Measurements from ENCODE around the gene DTX3. TPM values are rescaled to one million over a fixed set of nuclear protein-coding genes. Genes with fewer than 3 reads are reported as not detected.
"Not testable (repeated sequence)": the region's sequence is repeated elsewhere in the genome, so short reads cannot be mapped to it uniquely, and the experiment has no call there.

The DTX3 gene, protein sequence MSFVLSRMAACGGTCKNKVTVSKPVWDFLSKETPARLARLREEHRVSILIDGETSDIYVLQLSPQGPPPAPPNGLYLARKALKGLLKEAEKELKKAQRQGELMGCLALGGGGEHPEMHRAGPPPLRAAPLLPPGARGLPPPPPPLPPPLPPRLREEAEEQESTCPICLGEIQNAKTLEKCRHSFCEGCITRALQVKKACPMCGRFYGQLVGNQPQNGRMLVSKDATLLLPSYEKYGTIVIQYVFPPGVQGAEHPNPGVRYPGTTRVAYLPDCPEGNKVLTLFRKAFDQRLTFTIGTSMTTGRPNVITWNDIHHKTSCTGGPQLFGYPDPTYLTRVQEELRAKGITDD
- 10 to 100 TPM; 14.5 to 33.5 TPM for total RNA-seq

DNA sequence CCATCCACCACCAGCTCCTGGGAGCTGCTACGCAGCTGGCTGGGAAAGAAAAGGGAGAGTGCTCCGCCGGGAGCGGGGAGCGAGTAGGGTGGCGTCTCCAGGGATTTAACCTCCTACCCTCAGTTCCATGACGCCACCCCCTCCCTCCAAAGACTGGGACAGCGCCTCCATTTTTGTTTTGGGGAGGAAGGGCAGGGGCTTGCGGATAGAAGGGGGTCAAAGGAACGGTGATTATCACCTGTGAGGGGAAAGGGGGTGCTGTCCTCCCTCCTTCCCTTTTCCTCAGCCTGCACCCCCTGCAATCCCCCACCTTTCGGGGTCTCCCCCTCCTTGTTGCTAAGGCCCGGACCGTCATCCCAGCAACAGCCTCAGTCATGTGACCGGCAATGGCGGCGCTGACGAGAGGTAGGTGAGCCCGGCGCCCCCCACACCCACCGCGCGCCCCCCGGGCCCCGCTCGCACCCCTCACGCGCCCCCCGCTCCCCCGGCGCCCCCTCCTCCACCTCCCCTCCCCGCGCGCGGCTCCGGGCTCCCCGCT is at the start of gene DTX3:
DTX3 (plus strand) TSS at position 371 of the 538 bp plus-strand sequence. CDS start 1,694 bp downstream, outside the sequence.
- DNase-seq (ENCODE audit: low spot score in 2 of 2) = peak in 1 of 2 donors; percentile 51
- peak; percentile 69 to 70 for ATAC-seq
- peak within 1 kb of the TSS; percentile 82 to 94 for H3K27ac Mint-ChIP-seq

DNA sequence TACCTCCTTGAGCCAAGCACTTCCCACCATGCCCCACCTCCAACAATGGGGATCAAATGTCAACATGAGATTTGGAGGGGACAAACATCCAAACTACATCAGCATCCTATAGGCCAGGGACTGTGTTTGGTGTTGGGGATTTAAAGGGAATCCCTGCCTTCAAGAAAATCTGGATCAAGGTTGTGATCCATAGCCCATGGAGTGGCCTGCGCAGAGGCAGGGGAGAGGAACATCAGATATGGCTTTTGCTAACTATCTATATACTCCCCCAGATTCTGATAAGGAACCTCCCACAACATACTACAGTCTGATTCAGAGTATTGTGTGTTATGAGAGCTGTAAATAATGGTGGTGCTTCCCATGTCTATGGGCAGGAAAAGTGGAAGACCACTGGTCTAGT is 49.7 kb upstream of the DTX3 start:
- DNase-seq (ENCODE audit: low spot score in 2 of 2) (no peak), ATAC-seq (no peak)
- Mint-ChIP-seq H3K36me3 (no peaks in the 10 kb centered on the region), H3K27ac (no peak overlapping the region), H3K9me3 (no peaks in the 10 kb centered on the region)

More for the DNA sequence above, at the start of gene DTX3:
- Mint-ChIP-seq H3K9me3 (no peaks in the 10 kb centered on the region), H3K36me3 (peaks cover 0 to 13% of the 10 kb centered on the region in 2 donors)

DNA sequence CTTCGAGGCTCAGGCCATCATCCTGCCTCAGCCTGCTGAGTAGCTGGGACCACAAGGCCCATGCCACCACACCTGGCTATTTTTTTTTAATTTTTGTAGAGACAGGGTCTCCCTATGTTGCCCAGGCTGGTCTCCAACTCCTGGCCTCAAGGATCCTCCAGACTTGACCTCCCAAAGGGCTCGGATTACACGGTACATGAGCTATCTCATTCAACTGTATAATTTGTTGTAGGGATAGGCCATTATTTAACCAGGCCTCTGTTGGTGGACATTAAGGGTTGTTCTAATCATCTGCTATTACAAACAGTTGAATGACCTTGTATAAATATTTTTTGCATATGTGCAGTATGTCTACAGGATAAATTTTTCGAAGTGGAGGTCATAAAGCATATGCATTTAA is 45.8 kb upstream of the DTX3 start:
- DNase-seq (ENCODE audit: low spot score in 2 of 2) = no peak
- no peaks in the 10 kb centered on the region for H3K9me3 Mint-ChIP-seq
- no peaks in the 10 kb centered on the region for H3K36me3 Mint-ChIP-seq
- no peak for ATAC-seq
- H3K27ac Mint-ChIP-seq = no peak overlapping the region

DNA sequence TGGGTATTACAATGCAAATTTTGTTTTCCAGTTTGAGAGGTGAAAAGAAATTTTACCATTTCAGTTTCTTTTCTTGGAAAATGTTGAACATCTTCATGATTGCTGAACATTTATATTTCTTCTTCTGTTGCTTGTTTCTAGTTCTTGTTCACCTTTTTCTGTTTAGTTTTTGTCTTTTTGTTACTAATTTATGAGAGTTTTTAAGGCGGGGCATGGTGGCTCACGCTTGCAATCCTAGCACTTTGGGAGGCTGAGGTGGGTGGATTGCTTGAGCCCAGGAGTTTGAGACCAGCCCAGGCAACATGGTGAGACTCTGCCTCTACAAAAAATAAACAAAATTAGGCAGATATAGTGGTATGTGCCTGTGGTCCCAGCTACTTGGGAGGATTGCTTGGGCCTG is 44.1 kb upstream of the DTX3 start:
- no peak for DNase-seq (ENCODE audit: low spot score in 2 of 2)
- Mint-ChIP-seq H3K9me3 (no peaks in the 10 kb centered on the region), H3K36me3 (no peaks in the 10 kb centered on the region), H3K27ac (no peak overlapping the region)
- no peak for ATAC-seq

DNA sequence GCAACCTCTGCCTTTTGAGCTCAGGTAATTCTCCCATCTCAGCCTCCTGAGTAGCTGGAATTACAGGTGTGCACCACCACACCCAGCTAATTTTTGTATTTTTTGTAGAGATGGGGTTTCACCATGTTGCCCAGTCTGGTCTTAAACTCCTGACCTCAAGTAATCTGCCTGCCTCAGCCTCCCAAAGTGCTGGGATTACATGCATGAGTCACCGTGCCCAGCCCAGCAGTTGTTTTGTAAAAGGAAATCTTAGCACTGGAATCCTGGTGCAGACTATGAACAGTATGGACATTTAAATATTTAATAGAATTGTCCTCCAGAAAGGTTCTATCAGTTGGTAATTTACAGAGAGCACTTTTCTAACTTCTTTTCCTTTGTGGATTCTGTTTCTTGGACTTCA is 43.5 kb upstream of the DTX3 start:
- H3K9me3 Mint-ChIP-seq; DNase-seq (ENCODE audit: low spot score in 2 of 2); H3K27ac Mint-ChIP-seq; H3K36me3 Mint-ChIP-seq; ATAC-seq: not testable (repeated sequence)

DNA sequence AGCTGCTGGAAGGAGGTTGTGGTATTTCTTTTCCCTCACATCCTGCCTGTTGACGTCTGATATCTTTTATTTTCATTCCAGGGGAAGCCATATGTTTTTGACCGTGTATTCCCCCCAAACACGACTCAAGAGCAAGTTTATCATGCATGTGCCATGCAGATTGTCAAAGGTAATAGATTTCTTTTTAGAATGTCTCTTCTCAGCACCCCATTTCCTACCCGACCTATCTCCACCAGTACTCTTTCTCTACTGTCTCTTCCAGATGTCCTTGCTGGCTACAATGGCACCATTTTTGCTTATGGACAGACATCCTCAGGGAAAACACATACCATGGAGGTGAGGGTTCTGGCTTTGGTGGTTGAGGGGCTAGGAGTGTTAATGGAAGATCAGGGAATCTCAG is 41.3 kb upstream of the DTX3 start:
- ATAC-seq (no peak), DNase-seq (ENCODE audit: low spot score in 2 of 2) (no peak)
- no peak overlapping the region for H3K27ac Mint-ChIP-seq
- H3K9me3 Mint-ChIP-seq = no peaks in the 10 kb centered on the region
- H3K36me3 Mint-ChIP-seq = no peaks in the 10 kb centered on the region

DNA sequence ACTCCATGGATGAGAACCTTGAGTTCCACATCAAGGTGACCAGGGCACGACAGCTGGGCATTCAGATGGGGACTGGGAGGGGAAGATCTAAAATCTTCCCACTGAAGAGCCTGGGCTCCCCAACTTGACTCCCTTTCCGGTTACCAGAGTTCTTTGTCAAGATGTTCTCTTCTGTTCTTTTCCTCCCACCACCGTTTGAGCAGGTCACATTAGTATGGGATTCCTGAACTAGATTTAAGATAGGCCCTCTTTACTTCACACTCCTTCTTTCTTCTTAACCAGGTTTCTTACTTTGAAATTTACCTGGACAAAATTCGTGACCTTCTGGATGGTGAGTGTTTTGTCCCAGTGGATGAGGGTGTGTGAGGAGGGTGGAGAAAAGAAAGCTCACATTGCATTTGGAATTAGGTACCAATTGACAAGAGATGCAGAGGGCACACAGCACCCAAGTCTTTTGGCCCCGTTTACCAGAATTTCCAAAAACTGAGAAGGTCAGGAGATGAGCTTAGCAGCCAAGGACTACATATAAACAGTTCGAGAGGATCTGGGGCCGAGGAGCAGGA is 40.4 kb upstream of the DTX3 start:
- Mint-ChIP-seq H3K27ac (no peak overlapping the region), H3K9me3 (no peaks in the 10 kb centered on the region), H3K36me3 (no peaks in the 10 kb centered on the region)
- ATAC-seq = no peak
- DNase-seq (ENCODE audit: low spot score in 2 of 2) = no peak

DNA sequence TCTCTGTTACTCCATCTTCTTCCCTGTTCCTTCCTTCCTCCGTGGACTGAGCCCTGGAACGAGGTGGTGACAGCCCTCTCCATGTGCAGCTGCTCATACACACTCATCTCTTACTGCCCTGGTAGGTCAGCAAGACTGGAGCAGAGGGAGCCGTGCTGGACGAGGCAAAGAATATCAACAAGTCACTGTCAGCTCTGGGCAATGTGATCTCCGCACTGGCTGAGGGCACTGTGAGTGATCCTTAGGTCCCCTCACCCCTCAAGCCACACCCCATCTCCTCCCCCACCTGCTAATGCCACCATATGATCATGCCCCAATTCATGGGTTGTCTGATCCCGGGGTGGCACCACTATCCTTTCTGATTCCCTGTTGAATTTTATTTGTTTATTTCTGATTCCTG is 35.8 kb upstream of the DTX3 start:
- no peaks in the 10 kb centered on the region for H3K36me3 Mint-ChIP-seq
- H3K27ac Mint-ChIP-seq = no peak overlapping the region
- ATAC-seq (no peak), DNase-seq (ENCODE audit: low spot score in 2 of 2) (no peak)
- no peaks in the 10 kb centered on the region for H3K9me3 Mint-ChIP-seq

DNA sequence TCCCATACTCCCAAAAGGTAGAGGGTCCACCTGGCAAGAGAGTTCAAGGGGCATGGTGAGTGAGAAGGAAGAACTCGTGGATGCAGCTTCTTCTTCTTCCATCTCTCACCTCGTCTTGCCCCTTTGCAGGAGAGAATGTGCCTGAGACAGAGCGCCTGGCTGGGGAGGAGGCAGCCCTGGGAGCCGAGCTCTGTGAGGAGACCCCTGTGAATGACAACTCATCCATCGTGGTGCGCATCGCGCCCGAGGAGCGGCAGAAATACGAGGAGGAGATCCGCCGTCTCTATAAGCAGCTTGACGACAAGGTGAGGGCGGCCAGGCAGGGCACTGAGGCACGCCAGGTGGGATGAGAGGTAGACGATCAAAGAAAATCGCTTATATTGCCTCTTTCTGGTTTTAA is 34.8 kb upstream of the DTX3 start:
- ATAC-seq (no peak), DNase-seq (ENCODE audit: low spot score in 2 of 2) (no peak)
- no peaks in the 10 kb centered on the region for H3K9me3 Mint-ChIP-seq
- no peaks in the 10 kb centered on the region for H3K36me3 Mint-ChIP-seq
- no peak overlapping the region for H3K27ac Mint-ChIP-seq

DNA sequence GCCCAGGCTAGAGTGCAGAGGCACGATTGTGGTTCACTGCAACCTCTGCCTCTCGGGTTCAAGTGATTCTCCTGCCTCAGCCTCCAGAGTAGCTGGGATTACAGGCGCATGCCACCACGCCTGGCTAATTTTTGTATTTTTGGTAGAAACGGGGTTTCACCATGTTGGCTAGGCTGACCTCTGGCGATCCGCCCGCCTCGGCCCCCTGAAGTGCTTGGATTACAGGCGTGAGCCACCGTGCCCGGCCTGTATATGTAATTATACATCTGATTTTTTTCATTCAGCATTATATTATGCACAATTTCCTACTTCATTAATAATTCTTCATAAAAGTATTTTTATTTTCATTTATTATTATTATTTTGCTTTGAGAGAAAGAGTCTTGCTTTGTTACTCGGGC is 34.2 kb upstream of the DTX3 start:
- not testable (repeated sequence) for DNase-seq (ENCODE audit: low spot score in 2 of 2); ATAC-seq; H3K36me3 Mint-ChIP-seq; H3K9me3 Mint-ChIP-seq; H3K27ac Mint-ChIP-seq

DNA sequence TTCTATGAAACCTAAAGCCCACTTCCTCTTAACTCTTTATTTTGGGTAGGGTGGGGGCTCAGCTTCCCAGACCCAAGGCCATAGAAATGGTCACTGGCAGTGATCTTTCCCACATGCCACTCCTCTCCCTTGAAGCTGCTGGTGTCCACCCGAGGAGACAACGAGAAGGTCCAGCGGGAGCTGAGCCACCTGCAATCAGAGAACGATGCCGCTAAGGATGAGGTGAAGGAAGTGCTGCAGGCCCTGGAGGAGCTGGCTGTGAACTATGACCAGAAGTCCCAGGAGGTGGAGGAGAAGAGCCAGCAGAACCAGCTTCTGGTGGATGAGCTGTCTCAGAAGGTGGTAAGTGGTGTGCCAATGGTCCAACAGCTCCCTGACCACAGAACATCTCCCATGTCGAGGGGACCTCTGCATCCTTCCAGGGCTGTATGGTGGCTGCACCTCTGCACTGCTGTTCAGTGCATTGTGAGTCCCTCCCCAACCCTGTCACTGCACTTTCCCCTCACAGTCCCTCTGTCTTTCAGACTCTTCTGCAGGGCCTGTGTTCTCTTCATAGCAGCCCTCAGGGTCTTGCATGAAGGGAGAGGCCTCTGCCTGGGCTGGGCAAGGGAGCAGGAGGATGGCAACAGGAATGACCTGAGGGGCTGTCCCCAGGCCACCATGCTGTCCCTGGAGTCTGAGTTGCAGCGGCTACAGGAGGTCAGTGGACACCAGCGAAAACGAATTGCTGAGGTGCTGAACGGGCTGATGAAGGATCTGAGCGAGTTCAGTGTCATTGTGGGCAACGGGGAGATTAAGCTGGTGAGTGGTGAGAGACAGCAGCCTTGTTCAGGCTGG is 32.5 kb upstream of the DTX3 start:
- no peak for ATAC-seq
- Mint-ChIP-seq H3K27ac (no peak overlapping the region), H3K36me3 (no peaks in the 10 kb centered on the region)

DNA sequence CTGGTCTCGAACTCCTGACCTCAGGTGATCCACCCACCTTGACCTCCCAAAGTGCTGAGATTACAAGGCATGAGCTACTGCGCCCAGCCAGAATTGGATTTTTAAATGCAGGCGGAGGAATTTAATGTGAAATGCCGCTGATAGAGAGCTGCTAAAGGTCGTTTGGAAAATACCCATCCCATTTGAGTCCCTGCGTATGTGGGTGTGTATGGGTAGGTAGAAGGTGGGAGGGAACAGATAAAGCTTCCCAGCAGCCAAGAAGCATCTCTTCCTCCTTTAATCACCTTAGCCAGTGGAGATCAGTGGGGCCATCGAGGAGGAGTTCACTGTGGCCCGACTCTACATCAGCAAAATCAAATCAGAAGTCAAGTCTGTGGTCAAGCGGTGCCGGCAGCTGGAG is 29.8 kb upstream of the DTX3 start:
- ATAC-seq (no peak), DNase-seq (ENCODE audit: low spot score in 2 of 2) (peak in 1 of 2 donors; percentile 21)
- no peaks in the 10 kb centered on the region for H3K36me3 Mint-ChIP-seq
- no peaks in the 10 kb centered on the region for H3K9me3 Mint-ChIP-seq
- no peak overlapping the region for H3K27ac Mint-ChIP-seq

More for the DNA sequence above, 32.5 kb upstream of the DTX3 start:
- H3K9me3 Mint-ChIP-seq = no peaks in the 10 kb centered on the region
- peak in 1 of 2 donors; percentile 38 for DNase-seq (ENCODE audit: low spot score in 2 of 2)

DNA sequence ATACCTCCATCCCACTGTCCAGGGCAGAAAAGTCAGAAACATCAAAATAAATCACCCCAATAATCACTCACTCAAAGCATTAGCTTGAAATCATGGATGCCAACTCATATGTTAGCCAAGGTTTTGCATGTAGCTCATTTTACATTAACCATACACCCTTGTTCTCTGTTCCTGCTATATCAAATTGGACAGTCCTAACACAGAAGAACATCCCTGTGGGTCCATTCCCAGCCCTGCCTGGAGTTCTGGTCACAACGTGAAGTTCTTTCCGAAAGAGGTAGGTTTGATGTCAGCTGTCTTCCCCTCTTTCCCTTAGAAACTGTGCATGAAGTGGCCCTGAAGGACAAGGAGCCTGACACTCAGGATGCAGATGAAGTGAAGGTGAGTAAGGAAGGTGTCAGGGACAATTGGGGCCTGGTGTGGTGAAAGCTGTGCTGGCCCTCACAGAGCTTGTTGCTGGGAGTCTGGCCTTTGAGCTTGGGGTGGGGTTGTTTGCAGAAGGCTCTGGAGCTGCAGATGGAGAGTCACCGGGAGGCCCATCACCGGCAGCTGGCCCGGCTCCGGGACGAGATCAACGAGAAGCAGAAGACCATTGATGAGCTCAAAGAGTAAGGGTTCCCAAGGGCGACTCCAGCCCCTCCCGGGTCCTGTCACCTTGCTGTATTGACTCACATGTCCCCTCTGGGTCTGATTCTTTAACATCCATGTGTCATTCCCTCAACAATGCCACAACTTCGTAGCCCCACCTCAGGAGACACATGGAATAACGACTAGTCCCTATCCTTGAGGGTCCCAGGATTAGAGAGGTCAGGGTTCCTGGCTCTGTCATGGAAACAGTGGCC is 28.6 kb upstream of the DTX3 start:
- Mint-ChIP-seq H3K36me3 (no peaks in the 10 kb centered on the region), H3K27ac (no peak overlapping the region), H3K9me3 (no peaks in the 10 kb centered on the region)
- DNase-seq (ENCODE audit: low spot score in 2 of 2) = peak in 1 of 2 donors; percentile 43
- no peak for ATAC-seq

DNA sequence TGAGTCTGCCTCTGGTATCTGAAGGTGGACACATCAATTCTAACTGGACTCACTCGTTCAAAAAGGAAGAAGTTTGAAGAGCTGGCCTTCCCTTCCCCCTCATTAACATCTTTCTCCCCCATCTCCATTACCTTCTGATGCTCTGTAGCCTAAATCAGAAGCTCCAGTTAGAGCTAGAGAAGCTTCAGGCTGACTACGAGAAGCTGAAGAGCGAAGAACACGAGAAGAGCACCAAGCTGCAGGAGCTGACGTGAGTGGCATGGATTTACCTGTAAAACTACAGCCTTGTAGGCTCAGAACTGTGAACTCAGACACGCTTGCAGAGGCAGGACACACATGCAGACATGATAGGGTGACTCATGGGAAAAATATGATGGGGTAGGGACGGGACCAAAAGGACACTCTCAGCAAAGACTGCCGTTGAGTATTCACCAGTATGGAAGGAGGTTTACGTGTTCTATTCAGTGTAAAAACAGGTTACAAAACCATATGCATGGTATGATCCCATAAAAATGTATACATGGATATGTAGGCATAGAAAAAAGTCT is 27.9 kb upstream of the DTX3 start:
- no peak overlapping the region for H3K27ac Mint-ChIP-seq
- ATAC-seq = no peak

DNA sequence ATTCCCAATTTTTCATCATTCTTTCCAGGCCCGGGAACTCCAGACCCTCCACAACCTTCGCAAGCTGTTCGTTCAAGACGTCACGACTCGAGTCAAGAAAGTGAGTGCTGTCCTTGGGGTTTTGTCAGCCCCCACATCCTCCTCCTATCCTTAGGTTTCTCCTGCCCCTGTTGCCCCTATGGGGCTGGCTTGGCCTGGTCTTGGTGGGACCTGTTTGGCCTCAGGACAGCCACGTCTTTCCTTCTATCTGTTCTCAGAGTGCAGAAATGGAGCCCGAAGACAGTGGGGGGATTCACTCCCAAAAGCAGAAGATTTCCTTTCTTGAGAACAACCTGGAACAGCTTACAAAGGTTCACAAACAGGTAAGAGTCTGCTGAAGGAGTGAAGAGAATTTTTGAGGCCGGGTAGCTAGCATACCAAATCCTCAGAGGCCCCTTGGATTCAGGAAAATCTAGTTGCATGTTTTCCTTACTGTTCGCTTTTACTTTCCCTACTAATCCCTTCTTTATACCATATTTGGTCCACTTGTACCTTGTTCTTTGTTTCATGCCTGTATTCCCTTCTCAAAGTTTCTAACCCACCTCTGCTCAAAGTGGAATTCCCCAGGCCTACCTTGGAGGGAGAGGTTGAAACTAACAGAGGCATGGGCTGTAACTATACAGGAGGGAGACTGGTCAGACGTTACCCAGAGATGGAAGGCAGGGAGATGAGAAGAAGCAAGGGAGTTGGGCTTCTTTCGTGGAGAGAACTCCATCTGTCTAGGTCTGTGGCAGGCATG is 26.5 kb upstream of the DTX3 start:
- H3K27ac Mint-ChIP-seq = peak overlapping the region in 1 of 2 donors; percentile 76
- H3K9me3 Mint-ChIP-seq = no peaks in the 10 kb centered on the region
- ATAC-seq (no peak), DNase-seq (ENCODE audit: low spot score in 2 of 2) (peak in 1 of 2 donors; percentile 11)
- no peaks in the 10 kb centered on the region for H3K36me3 Mint-ChIP-seq

More for the DNA sequence above, 27.9 kb upstream of the DTX3 start:
- Mint-ChIP-seq H3K36me3 (no peaks in the 10 kb centered on the region), H3K9me3 (no peaks in the 10 kb centered on the region)
- DNase-seq (ENCODE audit: low spot score in 2 of 2) = peak in 1 of 2 donors; percentile 11

Data from activated naive CD4-positive, alpha-beta T cell treated with anti-CD3 and anti-CD28 coated beads, Interleukin-2, amount 50 U/mL, for 72 hours (primary cell).